Measurements from ENCODE around the gene SMOC2.

SMOC2 gene

DNA sequence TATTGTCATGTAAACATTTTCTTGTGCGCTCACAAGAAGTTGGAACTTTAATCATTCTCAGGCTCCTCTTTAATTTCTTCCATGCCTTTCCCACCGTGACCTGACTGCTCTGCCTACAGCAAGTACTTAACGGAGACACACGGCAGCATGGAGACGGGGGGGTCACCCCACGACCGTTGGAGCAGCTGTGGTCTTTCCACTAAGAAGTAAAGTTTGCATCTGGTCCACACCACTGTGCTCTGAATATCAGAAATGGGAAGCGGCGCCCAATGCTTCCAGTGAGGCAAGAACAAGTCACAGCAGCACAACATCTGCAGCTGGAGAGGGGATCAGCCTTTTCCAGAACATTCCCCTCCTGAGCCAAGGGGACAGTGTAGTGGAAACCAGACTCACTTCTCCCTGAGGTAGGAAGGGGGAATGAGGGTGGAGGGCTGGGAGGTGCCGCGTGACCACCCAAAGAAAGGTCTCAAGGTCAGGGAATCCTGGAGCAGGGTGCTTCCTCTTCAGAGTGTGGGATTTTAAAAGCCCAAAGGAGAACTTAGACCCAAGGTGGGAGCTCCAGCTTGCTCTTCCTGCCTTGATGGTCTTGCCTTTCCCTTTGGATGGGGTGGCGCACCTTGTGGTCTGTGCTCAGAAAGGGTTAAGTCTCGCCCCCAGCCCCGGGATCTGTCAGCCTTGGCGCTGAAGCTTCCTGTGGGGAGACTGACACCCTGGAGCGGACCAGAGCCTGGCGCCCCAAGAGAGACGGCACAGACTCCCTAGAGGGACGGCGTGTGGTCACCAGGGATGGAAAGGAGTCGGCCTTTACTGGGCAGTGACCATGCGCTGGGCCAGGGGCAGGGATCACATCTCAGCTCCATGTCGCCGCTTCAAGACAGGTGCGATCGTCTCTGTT, 25.6 kb upstream of the SMOC2 start:
- no peak for DNase-seq (ENCODE audit: low spot score)

DNA sequence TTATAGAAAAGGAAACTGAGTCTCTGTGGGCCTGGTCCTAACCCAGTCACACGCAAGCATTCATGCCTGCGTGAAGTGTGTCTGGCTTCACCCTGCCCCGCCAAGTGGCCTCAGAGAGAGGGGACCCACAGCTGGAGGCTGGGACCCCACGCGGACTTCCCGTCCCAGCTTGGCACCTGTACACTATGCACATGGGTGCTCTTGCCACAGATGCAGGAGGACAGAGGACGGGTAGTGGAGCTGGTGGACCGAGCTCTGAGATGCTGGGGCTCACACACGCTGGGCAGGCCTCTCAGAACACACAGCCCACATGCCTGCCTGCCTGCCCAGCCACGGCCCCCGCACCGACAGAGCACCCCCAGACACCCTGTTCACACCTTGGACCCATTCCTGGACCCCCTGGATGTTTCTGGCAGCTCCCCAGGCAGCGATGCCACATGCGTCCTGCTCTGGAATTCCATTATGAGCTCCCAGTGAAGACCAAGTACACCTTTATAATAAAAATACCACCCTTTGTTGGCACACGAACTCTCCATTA, 24.9 kb upstream of the SMOC2 start:
- DNase-seq (ENCODE audit: low spot score): no peak

DNA sequence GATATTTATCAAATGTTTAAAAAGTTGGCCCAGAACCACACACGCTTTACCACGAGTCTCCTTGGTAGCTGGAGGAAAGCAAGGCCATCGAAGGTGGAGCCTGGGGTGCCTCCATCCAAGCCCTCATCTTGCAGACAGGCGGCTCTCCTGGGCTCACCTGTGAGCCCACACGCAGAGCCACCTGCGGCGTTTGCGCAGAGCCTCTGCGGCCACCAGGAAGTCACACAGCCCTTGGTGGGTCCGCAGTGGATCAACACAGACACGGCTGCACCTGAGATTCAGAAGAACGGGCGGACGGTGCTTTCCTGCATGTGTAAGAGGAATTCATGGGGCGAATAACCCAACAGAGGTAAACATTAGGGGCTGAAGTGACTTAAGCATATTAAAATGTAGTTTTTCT, 24.5 kb upstream of the SMOC2 start:
- no peak for DNase-seq (ENCODE audit: low spot score)

DNA sequence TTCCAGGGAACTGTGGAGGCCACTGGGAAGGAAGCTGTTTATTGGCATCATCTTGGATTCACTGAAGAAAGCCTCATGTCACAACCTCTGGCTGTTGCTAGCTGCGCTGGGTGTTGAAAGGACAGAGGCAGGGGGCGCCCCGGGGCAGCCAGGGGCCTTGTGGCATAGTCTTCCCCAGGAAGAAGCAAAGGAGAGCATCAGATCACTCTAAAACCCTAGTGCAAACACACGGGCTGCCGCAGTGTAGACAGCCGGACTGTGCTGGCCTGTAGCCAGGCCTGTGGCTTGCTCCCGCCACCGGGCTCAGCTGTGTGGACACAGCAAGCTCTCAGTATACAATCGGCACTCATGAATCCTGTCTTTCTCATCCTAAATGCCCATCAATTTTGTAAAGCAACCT, 23.8 kb upstream of the SMOC2 start:
- no peak for DNase-seq (ENCODE audit: low spot score)

DNA sequence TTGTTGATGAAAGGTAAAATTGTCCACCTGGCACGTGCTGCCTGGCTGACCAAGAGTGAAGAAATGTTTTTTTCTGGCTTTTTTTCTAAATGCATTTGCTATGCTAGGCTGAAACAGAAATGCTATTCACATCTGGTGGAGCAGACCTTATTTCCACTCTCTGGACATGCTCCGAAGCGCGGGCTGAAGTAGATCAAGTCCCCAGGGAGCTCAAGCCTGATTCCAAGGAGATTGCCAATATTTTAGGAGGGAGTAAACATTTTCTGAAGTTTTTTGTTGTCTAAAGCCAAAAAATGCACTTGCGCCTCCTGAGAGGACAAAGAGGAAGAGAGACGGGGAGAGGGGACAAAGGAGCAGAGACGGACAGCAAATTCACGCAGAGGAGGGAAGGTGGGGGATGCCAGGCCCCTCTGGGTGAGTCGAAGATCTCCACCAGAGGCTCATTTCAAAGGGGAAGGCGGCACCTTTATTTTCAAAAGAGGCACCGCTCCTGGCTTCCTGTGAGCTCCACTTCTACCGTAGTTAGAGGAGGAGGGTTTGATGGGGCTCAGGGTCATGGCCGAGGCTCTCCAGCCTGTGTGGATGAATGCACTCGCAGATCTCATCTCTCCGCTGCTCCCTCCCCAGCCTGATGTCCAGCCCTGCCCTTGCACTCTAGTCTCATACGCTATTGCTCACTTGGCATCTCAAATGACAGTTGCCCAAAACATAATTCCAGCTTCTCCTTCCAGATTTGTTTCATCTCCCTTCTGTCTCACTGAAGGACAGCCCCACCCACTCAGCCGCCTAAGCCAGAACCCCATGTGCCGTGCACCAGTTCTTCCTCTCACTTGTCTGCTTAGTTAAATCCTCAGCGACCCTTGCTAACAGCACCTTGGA, 23.1 kb upstream of the SMOC2 start:
- DNase-seq (ENCODE audit: low spot score): no peak

DNA sequence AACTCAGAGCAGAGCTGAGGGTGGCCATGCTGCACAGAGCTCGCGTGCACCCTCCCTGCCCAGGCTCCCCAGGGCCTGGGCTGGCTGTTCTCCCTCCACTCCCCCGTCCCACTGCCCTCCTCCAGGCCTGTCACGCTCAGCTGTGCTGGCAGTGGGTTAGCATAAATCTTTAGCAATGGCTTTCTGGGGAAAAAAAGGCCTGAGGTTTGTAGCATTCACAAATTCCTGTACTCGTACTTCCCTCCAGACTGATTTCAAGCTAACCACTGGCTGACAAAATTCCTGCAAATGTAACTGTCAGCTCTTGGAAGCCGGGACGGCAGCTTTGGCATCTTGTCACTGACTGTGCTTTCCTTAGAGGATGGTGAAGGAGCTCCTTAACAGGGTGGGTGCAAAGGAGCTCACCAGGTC, 22.3 kb upstream of the SMOC2 start:
- DNase-seq (ENCODE audit: low spot score): no peak

DNA sequence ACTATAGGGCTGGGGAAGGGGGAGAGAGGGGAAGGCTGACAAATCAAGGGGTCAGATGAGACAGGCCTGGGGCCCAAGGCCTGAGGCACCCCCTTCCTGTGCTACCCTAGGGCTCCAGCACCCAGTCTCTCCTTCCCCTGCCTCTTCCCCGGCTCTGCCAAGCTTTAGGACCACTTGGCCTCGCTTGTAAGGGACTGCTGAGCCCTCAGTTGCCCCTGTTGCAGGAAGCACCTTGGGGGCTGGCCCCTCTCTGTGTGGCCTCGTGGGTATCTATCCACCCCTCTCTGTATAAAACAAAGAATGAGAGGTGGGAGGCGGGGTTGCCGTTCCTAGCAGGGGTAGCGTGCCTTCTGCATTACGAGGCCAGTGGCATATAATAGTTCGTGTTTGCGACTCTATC, 21.4 kb upstream of the SMOC2 start:
- no peak for DNase-seq (ENCODE audit: low spot score)

DNA sequence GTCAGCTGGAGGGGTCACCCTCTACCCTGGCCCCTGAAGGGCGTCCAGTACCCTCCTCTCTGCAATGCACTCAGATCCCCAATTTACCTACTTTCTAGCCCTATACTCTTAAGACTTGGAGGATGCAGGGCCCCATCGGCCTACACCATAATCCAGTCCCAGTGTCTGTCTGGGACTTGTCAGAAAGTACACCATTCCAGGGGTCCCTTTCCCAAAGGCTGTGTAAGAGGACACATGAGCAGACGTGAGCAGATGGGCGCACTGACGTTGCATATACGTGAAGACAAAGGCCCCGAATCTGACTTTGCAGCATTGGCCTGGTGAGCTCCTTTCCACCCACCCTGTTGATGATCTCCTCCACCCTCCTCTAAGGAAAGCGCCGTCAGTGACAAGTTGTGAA, 20.9 kb upstream of the SMOC2 start:
- no peak for DNase-seq (ENCODE audit: low spot score)

DNA sequence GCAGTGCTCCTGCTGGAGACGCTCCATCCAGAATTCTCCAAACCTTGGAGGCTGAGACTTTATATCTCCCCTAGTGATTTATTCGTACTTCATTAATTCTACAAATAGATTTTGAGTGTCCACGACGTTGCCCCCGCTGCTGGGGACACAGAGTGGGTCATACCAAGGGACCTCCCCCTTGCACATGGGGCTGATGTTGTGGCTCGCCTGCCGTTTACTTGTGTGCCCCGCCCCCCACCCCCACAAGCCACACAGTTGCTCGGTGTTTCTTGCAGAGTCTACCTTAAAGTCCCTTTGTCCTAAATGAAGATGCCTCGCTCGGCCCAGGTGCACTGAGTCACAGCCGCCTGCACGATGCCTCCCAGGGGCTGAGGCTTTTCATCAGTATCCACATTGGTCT, 20.3 kb upstream of the SMOC2 start:
- no peak for DNase-seq (ENCODE audit: low spot score)

DNA sequence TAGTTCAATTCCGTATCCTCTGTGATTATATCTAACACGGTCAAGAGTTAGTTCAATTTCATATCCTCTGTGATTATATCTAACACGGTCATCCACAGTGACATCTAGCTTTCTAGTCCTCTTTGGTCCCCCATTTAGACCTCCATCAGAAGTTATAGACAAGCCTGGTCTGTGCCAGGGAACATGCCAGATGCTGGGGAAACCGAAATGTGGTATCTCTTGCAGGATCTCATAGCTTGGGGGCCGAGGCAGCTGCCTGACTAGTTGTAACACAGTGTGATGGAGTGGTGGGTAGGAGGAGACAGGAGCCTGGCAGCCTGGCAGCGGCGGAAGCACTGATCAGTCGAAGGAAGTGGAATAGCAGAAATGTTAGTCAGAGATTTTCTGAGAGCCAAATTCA, 13.8 kb upstream of the SMOC2 start:
- DNase-seq (ENCODE audit: low spot score): no peak

DNA sequence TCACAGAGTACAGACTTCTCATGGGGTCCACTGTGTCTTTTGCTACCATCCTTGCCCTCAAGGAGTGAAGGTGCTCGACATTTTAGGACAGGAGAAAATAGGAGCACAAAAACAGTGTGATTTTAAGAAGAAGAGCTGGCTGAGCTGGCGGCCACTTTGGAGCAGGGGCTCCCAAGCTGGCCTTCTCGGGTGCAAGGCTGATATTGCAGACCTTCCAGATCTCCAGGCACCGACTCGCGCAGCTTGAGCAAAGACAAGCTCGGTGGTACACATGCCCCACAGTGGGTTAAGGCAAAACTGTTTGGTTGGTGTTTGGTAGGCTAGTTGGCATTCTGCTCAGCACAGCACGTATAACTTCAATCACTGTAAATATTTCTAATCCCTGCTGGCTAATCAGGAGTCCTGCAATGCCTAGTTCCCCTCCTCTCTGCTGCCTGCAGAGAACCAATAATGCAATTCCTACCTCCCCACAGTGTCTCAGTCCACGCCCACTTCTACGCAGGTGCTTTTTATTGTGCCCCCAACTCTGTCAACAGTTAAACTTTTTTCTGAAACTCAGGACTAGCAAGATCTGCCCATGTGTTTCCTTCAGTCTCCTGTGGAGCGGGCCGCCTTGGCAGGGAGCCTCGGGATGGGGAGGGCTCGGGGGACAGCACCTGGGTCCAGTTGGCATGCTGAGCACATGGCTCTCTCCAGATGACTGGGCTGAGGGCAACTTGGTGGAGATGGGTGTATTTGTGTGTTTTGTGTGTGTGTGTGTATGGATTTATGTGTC, 12.7 kb upstream of the SMOC2 start:
- no peak for DNase-seq (ENCODE audit: low spot score)

DNA sequence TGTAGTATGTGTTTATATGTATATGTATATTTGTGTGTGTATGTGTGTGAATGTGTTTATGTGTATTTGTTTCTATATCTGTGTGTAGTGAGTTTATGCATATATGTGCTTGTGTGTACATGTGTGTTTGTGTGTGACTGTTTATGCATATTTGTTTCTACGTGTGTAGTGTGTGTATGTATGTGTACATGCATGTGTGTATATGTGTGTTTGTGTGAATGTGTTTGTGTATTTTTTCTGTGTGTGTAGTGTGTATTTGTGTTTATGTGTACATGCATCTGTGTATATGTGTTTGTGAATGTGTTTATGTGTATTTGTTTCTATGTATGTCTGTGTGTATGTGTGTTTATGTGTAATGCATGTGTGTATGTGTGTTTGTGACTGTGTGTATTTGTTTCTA, 12.1 kb upstream of the SMOC2 start:
- DNase-seq (ENCODE audit: low spot score): no peak

DNA sequence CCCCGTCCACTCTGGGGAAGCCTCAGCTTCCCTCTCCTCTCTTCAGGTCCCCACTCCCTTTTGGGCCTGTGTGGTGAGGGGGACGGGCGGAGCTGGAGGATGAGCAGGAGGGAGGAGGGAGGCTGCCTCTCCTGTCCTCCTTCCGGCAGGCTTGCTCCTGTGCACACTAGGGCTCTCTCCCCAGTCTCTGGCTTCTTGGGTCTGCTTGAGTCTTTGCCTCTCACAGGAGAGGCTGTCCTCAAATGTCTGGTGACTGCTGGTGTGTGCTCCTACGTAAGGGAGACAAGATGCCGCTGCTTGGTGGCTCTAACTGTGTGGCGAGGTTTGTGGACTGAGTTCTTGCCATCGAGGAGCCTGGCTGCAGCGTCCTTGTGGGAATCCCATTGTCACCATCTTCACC, 8.8 kb upstream of the SMOC2 start:
- no peak for DNase-seq (ENCODE audit: low spot score)

DNA sequence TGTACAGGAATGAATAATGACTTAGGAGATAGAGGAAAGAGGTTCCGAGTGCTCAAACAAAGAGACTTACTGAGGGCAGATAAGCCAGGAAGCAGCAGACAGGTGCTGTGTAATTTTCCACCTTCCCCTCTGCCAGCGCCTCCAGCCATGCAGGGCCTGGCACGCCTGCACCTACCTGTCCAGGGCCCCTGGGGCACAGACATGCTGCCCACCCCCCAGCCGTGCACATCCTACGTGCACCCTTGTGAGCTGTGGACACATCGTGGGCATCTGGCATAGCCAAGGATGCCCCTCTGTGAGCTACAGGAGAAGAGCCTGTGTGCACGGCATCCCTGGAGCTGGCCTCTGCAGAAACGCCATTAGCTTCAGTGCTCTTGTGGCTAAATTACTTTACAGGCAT, 7.1 kb upstream of the SMOC2 start:
- no peak for DNase-seq (ENCODE audit: low spot score)

DNA sequence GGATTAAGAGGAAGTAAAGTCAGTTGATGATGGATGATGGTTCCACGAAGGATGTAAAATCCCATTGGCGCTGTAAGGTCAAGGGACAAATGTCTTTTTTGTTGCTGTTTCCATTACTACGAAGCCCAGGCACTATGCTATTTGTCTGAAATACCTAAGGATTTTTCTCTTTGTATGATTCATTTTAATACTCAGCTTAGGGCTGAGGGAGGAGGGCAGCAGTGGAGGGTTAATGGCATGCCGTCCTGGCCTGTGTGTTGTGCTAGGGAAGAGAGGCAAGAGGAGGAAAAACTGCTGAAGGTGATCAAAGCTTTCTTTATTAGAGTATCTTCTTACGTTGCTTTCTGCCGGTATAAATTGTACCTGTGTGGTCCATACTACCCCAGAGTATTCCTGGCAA, 6.5 kb upstream of the SMOC2 start:
- DNase-seq (ENCODE audit: low spot score): no peak

DNA sequence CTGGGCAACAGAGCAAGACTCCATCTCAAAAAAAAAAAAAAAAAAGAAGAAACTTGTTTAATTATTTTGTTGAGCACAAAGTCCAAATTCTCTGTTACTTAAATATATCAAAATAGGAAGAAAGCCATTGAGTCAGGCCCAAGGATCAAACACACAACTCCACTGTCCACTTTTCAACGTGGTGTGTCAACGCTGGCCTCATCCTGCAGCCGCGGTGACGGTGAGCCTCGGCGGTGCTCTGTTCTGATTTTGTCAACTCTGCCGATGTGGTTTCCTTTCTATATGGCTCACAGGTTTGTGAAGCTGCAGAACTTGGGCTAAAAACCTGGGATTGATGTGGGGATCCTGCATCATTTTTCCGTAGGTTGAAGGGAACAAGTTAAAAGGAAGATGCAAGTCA, 3.2 kb upstream of the SMOC2 start:
- DNase-seq (ENCODE audit: low spot score): no peak

DNA sequence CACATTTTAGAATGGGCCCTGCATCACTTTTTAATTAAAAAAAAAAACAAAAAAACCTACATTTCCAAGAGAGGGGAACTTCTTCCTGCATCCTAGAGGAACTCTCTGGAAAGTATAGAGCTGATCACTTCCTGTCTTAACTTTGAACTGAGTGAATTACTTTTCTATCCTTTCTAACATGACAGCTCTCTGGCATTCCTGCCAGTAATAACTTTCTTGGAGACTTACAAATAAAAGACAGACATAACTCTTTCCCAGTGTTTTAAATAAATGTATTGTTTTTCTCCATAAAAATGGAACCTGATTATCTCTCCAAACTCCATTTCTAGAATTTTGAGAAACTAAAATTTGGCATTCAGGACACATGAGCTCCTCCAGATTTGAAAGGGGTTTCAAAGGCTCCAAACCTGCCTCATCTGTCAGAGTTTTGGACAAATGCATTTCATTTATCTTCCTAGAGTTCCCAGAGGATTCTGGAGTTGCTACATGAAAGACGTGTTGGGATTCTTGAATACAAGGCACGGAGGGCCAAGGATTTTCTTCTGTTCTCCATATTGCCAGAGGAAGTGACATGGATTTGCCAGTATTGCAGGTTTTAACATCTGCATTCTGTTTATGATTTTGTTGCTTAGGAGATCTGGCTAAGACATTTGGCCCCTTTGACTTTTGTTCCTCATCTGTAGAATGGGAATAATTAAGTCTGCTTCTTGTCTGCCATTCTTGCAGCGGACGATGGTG, 2.0 kb upstream of the SMOC2 start:
- DNase-seq (ENCODE audit: low spot score): no peak

DNA sequence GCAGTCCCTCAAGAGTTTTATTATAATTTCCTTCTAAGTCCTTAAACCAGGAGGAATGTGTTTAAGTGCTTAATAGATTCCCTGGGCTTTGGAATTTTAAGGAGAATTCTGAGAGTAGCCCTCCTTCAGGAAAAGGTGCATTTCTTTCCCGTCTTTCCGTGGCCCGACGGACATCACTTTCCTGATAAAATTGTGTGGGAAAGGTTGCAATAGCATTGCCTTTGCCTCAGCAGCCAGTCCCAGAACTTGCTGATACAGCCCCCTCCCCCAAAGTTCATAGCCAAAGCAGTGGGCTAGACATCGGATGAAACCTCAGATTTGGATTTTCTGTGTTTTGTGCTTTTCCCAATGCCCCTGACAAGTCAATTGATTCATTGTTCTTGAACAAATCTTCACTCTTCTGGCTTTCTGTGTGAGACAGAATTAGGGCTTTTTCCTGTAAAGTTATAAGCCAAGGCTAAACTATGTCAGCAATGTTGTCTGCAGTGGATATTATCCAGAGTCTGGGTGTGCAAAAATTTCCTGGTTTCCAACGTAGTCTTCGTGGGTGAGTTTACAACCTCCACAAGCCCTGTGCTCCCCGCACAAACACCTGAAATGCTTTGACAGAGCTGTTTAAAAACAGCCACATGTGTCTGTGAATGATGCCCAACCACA, 1.1 kb upstream of the SMOC2 start:
- DNase-seq (ENCODE audit: low spot score): no peak

DNA sequence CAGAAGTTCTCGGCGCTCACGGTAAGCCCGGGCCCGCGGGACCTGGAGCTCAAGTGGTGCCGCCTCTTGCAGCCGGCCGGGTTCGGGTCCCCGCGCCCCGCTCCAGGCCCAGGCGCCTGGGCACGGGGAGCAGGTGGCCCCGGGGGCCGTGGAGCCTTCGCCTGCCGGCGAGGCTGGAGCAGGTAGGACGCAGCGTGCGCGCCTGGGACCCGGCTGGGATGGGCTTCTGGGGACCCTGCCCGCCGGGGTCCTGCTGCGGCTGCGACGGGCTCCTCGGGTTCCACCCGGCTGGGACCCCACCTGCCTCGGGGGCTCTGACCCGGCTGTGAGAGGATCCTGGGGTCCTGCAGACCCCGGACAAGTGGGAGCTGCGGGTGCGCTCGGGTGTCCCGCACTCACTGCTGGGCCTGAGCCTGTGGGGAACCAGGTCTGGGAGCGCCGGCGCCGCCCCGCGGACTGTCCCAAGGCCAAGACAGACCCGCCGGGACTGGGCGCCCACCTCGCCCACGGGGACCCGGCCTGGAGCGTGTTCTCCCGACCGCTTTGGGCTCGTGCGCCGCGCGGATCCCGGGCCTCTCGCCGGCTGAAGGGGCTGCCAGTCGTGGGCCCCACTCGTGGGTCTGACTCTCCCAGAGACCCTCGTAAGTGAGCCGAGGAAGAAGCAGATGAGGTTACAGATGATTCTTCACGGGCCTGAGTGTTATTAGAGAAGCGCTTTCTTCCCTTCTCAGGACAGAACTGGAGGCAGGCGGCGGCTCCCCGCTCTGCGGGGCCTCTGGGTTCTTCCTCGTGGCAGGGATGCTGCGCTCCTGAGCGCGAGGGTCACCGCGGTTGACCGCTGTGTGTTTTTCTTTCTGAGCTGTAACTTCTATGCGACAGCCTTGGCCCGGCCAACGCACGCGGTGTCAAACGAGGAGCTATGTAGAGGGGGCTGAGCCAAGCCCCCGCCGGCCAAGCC, 729 bp downstream of the SMOC2 start:
- DNase-seq (ENCODE audit: low spot score): no peak

DNA sequence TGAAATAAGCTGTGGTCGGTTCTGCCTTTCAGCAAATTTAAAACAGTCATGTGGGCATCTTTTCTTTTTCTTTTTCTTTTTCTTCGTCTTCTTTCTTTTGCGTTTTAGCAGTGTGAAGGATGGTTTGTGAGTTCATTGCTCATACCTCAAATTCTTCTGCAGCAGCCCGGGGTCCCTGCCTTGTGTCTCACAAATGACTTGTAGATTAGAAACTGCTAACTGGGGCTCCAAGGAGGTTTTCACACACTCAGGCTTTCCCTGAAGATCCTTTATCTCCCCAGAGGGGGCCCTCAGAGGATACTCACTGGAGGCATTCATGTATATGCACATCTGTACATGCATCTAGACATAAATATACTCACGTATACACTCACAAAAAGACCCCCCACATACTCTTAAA, 1.7 kb downstream of the SMOC2 start:
- DNase-seq (ENCODE audit: low spot score): no peak

Measured in AG08395 (cell line).